ENCODE measurements around the gene CSF2RB. TPM values are rescaled to one million over a fixed set of nuclear protein-coding genes. Genes with fewer than 3 reads are reported as not detected.

CSF2RB gene
- total and polyA plus RNA-seq, 8 donors, result 2.5 to 47.5 (median 3.6) TPM

GRCh38 chr22:36935313-36935610 is 21.8 kb downstream of the CSF2RB start:
- ATAC-seq (no peak), DNase-seq (no peak)
- Histone ChIP-seq H3K4me1 (peaks cover 0 to 24% of the 10 kb centered on the region in 2 donors), H3K36me3 (peaks cover 0 to 75% of the 10 kb centered on the region in 2 donors), H3K4me3 (no peak overlapping the region), H3K27ac (peak overlapping the region in 1 of 2 donors; percentile 1), H3K9me3 (no peaks in the 10 kb centered on the region), H3K27me3 (no peaks in the 10 kb centered on the region)
- TF ChIP-seq, protein P1, sequence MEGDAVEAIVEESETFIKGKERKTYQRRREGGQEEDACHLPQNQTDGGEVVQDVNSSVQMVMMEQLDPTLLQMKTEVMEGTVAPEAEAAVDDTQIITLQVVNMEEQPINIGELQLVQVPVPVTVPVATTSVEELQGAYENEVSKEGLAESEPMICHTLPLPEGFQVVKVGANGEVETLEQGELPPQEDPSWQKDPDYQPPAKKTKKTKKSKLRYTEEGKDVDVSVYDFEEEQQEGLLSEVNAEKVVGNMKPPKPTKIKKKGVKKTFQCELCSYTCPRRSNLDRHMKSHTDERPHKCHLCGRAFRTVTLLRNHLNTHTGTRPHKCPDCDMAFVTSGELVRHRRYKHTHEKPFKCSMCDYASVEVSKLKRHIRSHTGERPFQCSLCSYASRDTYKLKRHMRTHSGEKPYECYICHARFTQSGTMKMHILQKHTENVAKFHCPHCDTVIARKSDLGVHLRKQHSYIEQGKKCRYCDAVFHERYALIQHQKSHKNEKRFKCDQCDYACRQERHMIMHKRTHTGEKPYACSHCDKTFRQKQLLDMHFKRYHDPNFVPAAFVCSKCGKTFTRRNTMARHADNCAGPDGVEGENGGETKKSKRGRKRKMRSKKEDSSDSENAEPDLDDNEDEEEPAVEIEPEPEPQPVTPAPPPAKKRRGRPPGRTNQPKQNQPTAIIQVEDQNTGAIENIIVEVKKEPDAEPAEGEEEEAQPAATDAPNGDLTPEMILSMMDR (IDR thresholded peaks at IDR 0.05), result no peak
- intact Hi-C loops (cut with DNase I), result no loop called here

DNA sequence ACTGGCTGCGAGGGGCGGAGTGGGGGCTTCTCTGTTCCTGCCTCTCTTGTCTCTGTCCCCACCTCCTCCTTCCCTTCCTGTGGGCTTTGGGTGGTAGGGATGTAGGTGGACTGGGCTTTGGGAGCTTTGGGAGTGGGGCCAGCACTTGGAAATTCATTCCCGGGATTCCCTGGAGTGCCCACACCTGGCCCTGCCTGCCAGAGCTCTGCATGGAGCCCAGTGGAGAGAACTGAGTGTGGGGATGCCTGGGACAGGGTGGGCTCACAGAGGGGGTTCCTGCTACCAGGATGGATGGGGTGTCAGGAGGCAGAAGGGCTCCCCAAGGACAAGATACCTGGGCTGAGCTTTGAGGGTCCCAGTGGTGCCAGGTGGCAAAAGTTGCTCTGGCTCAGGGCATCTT is 22.3 kb downstream of the CSF2RB start:
- no peak for DNase-seq
- Histone ChIP-seq H3K4me1 (peaks cover 0 to 24% of the 10 kb centered on the region in 2 donors), H3K4me3 (no peak overlapping the region), H3K27ac (peak overlapping the region in 1 of 2 donors; percentile 78), H3K27me3 (no peaks in the 10 kb centered on the region), H3K36me3 (peaks cover 0 to 71% of the 10 kb centered on the region in 2 donors), H3K9me3 (no peaks in the 10 kb centered on the region)
- intact Hi-C loops (cut with DNase I), result no loop called here
- no peak for ATAC-seq
- TF ChIP-seq, protein P1 (IDR thresholded peaks at IDR 0.05), result no peak

DNA sequence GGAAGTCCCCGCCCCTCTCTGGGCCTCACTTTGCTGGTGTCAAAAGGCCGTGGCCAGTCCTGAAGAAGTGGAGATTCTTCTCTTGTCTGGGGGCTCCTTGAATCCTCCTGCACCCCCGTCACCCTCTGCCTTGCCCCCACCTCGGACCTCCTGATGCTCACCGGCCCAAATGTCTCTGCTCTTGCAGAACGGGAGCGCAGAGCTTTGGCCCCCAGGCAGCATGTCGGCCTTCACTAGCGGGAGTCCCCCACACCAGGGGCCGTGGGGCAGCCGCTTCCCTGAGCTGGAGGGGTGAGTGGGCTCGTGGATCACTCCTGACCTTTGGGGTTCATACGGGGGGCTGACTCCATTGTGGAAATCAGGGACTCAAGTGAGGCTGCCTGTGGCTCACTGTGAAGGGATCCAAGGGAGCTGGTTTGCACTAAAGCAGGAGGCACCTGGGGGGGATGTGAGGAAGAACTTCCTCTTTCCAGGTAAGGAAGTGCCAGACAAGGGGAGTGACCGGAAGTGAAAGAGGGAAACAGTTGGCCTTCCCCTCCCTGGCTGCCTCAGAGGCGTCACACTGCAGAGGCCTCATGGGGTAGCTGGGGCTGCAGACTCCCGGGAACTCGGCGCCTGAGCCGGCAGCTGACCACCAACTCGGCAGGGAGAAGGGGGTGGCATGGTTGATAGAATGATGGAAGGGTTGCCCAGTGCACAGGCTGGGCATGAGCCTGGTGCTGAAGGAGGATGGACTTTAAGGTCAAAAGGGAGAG is 23.1 kb downstream of the CSF2RB start:
- no peaks in the 10 kb centered on the region for H3K9me3 ChIP-seq
- no peaks in the 10 kb centered on the region for H3K27me3 ChIP-seq
- peaks cover 0 to 24% of the 10 kb centered on the region in 2 donors for H3K4me1 ChIP-seq
- H3K36me3 ChIP-seq, result peaks cover 0 to 63% of the 10 kb centered on the region in 2 donors
- TF ChIP-seq, protein P1 (IDR thresholded peaks at IDR 0.05), result no peak
- intact Hi-C loops (cut with DNase I), result no loop called here
- peak overlapping the region in 1 of 2 donors; percentile 78 for H3K27ac ChIP-seq
- DNase-seq (no peak), ATAC-seq (peak; percentile 34)
- H3K4me3 ChIP-seq, result no peak overlapping the region

DNA sequence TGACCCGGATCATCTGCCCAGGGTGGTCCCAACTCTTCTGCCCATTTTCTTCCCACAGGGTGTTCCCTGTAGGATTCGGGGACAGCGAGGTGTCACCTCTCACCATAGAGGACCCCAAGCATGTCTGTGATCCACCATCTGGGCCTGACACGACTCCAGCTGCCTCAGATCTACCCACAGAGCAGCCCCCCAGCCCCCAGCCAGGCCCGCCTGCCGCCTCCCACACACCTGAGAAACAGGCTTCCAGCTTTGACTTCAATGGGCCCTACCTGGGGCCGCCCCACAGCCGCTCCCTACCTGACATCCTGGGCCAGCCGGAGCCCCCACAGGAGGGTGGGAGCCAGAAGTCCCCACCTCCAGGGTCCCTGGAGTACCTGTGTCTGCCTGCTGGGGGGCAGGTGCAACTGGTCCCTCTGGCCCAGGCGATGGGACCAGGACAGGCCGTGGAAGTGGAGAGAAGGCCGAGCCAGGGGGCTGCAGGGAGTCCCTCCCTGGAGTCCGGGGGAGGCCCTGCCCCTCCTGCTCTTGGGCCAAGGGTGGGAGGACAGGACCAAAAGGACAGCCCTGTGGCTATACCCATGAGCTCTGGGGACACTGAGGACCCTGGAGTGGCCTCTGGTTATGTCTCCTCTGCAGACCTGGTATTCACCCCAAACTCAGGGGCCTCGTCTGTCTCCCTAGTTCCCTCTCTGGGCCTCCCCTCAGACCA is 24.0 kb downstream of the CSF2RB start:
- Histone ChIP-seq H3K27ac (peak overlapping the region in 1 of 2 donors; percentile 78), H3K27me3 (no peaks in the 10 kb centered on the region), H3K36me3 (peaks cover 0 to 54% of the 10 kb centered on the region in 2 donors), H3K4me1 (peaks cover 0 to 24% of the 10 kb centered on the region in 2 donors), H3K9me3 (no peaks in the 10 kb centered on the region), H3K4me3 (no peak overlapping the region)
- intact Hi-C loops (cut with DNase I), result no loop called here
- ATAC-seq, result no peak
- no peak for DNase-seq
- TF ChIP-seq, protein P1 (IDR thresholded peaks at IDR 0.05), result no peak

- Histone ChIP-seq H3K27me3 (no peaks in the 10 kb centered on the region), H3K9me3 (no peaks in the 10 kb centered on the region), H3K27ac (no peak overlapping the region), H3K36me3 (peaks cover 0 to 48% of the 10 kb centered on the region in 2 donors), H3K4me3 (no peak overlapping the region), H3K4me1 (peaks cover 0 to 24% of the 10 kb centered on the region in 2 donors)
- DNase-seq, result no peak
- no peak for ATAC-seq
- TF ChIP-seq, protein P1 (IDR thresholded peaks at IDR 0.05), result no peak
- intact Hi-C loops (cut with DNase I), result no loop called here
Measured at GRCh38 chr22:36938028-36938425, 24.6 kb downstream of the CSF2RB start.

Data from left lung (tissue), 10 donors.